NCI-H146 (cell line): ENCODE results near the gene ZNF83.
"Not testable (repeated sequence)": the region's sequence is repeated elsewhere in the genome, so short reads cannot be mapped to it uniquely, and the experiment has no call there.

Experiments
- DNase-seq: peaks from one replicate; lab custom pipeline; 2025; lab: John Stamatoyannopoulos, UW

Gene ZNF83

DNA sequence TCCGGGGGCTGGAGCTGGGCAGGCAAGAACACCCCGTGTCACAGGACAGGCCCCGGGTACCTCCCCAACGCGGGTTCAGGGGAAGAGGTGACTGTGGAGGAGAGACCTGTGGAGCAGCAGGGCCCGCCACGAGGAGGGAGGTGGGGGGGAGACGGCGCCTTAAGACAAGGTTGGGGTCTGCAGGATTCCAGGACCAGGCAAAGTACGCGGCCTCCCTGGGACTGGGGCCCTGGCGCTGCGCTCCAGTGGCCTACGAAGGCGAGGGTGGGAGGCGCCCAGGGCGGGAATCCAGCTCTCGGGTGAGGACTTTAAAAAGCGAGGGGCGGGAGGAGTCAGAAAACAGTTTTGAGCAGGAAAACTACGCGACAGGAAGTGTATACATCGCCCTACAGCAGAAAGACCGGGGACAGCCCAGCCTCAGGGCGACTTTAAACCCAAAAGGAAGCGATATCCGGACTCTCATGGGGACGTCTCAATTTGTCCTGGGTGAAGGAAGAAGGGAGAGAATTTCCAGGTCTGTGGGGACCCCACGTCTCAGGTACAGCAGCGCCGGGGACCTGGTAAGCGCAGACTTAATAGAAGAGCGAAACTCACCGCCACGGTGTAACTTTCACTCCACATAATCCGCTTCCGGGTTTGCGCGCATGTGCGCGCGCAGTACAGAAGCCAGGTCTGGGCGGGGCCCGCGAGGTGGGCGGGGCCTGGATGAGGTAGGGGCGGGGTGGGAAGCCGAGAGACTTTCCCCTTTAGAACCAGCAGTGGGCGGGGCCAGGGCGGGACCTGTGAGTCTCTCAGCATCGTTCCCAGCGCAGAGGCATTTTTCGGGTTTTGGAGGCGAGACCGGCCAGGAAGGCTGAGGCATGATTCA lies at the start of gene ZNF83:
Gene ZNF83 (minus strand): TSS at position 638 of the 868 bp plus-strand sequence.
- peak; percentile 97 for DNase-seq

DNA sequence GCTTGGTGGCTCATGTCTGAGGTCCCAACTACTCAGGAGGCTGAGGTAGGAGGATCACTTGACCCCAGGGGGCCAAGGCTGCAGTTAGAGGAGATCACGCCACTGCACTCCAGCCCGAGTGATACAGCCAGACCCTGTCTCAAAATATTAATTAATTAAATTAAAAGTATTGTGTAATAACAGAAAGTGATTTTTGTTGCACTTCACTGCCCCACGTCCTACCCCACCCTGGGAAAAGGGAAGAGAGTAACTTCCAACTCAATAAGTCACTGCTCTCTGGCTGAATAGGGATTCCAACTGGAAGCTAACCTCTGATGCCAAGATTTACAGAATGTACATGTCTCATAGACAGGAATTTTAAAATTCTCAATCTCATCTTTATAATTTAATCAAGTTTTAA lies 49.5 kb upstream of the ZNF83 start:
- no peak for DNase-seq

- DNase-seq: no peak
These were observed 47.7 kb upstream of the ZNF83 start for GRCh38 chr19:52685811-52686210.

DNA sequence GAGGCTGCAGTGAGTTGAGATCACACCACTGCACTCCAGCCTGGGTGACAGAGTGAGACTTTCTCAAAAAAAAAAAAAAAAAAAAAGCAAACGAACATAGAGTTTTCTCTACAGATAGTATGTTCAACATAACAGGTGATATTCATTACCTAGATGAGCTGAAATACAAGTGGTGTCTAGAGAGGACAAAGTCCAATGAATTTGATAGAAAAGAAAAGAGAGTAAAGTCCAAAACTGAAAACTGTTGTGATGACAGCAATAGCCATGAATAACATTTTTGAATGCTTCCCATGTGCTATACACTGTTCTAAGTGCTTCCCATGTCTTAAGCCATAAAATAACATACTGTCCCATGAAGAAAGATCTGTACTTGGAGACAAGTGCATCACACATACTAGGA lies 43.1 kb upstream of the ZNF83 start:
- not testable (repeated sequence) for DNase-seq

- DNase-seq: no peak
These were observed 41.4 kb upstream of the ZNF83 start for GRCh38 chr19:52679598-52679997.

DNA sequence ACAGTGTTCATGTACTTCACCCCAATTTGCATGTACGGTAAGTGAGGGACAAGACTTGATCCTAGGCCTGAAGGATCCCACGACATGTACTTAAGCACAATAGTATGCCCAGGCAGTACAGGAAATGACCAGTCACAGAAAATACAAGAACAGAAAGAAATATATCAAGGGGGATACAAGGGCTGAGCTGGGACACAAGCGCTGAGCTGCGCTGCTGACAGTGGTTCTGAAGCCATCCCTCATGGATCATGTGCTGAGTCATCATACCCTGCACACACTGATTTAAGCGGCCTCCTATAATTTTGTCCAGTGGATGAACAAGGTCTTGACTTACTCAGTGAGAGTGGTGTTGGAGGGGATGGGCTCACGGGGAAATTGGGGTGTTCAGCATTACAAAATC lies 37.1 kb upstream of the ZNF83 start:
- DNase-seq: not testable (repeated sequence)

GRCh38 chr19:52673014-52673413 lies 34.9 kb upstream of the ZNF83 start:
- no peak for DNase-seq

- DNase-seq: no peak
These were observed 31.9 kb upstream of the ZNF83 start for GRCh38 chr19:52670046-52670445.

DNA sequence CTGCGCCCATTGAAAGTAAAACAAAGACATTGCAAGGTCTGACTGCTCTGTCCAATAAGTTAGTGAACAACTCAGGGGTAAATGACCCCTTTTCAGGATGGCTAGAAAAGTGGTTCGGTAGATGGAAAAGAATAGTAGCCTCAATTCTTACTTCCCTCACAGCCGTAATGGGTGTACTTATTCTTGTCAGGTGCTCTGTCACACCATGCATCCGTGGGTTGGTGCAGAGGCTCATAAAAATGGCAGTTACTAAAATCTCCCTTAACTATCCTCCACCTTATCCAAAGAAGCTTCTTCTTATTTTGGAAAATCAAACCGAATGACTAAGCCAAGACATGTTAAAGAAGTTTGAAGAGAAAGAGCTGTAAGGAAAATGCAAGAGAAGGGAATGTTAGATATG lies 31.4 kb upstream of the ZNF83 start:
- DNase-seq: no peak

- DNase-seq: no peak
These were observed 29.8 kb upstream of the ZNF83 start for GRCh38 chr19:52667972-52668371.

DNA sequence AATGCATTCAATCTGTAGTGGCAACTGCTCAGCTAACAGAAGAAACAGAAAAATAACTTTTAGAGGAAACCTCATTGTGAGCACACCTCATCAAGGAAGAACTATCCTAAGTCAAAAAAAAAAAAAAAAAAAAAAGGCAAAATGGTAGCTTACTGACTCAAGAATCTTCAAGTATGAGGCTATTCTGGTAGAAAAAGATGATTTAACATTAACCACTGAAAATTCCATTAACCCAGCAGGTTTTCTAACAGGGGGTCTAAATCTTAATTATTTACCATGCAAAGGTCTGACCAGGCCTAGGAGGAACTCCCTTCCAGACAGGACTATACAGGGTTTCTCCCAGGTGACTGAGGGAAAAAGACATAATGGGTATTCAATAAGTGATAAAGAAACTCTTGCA lies 28.4 kb upstream of the ZNF83 start:
- DNase-seq: no peak

DNA sequence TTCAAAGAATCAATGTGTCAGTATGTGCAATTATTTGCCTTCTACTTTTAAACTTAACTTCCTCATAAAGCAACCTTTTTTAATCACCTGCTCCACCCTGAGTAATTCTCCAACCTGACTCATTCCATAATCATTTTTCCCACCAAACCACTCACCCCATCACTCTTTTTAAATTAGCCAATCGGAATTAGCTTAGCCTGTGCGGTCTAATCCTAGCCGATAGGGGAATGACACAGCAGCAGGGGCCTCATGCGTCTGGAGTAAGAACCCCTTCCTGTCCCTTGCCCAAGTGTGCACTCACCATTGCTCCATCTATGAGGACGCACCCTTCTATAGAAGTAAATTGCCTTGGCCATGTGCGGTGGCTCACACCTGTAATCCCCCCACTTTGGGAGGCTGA lies 27.4 kb upstream of the ZNF83 start:
- no peak for DNase-seq

GRCh38 chr19:52665027-52665426 lies 26.9 kb upstream of the ZNF83 start:
- no peak for DNase-seq

DNA sequence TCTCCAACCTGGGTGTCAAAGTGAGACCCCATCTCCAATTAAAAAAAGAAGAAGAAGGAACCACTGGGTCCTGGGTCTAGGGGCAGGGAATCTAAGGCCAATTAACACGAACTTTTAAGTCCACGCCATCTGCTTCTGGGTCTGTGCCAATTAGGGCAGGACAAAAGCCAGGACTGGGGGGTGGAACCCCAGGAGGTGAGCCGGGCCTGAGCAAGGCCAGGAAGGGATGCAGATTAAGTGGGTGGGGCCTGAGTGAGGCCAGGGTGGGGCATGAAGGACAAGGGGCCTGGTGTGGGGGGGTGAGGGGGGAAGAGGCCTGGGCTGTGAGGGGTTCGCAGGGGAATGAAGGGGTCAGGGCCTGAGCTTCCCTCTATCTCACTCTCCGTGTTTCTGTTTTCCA lies 26.3 kb upstream of the ZNF83 start:
- no peak for DNase-seq

GRCh38 chr19:52662631-52663030 lies 24.5 kb upstream of the ZNF83 start:
- no peak for DNase-seq

DNA sequence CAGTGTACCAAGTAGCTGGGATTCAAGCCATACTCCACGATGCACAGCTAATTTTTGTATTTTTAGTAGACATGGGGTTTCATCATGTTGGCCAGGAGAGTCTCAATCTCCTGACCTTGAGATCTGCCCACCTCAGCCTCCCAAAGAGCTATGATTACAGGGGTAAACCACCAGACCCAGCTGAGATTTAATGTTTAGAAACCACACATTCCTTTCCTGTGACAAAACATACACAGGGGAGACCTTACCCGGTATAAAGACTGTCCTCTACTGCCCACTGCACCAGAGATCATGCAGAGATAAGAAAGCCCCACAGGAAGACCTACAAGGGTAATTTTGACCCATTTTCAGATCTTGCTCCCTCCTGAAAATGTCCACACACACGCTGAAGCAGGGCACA lies 22.8 kb upstream of the ZNF83 start:
- DNase-seq: no peak

DNA sequence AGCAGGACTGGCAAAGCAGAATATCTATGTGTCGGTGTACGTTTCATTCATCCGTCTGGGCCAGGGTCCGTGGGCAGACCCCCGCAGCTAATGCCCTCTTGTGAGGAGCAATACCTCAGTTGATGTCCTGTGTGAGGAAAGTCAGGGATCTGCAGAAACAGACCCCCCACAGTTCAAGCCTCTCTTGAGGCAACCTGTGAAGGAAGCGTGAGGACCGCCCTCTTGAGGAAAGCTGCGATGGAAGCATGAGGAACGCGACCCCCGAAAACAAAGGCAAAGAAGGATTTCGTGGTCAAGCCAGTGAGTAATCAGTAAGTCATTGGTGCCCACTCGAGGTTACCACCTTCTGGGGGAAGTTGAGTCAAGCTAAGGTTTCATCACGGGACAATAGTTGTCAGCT lies 20.9 kb upstream of the ZNF83 start:
- no peak for DNase-seq

- peak; percentile 93 for DNase-seq
These were observed 20.4 kb upstream of the ZNF83 start for GRCh38 chr19:52658595-52658994.

DNA sequence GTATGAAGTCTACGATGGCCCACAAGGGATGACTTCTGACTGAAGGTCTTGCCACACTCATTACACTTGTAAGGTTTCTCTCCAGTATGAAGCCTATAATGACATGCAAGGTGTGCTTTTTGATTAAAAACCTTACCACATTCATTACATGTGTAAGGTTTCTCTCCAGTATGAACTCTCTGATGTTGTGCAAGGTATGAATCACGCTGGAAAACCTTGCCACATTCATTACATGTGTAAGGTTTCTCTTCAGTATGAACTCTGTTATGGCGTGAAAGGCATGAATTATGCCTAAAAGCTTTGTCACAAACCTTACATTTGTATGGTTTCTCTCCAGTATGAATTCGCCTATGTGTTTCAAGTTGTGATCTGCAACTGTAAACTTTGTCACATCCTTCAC lies 15.0 kb upstream of the ZNF83 start:
- no peak for DNase-seq

DNA sequence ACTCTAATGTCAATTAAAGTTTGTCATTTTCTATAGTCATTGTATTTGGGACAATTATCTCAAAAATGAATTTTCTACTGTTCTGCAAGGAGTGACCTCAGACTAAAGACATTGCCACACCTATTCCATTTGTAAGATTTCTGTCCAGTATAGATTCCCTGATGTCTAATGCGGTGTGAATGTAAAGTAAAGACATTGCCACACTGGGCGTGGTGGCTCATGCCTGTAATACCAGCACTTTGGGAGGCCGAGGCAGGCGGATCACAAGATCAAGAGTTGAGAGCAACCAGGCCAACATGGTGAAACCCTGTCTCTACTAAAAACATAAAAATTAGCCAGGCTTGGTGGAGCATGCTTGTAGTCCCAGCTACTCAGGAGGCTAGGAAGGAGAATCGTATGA lies 13.8 kb upstream of the ZNF83 start:
- DNase-seq: no peak

- no peak for DNase-seq
These were observed 10.3 kb upstream of the ZNF83 start for GRCh38 chr19:52648336-52649016.

- DNase-seq: no peak
These were observed 8.5 kb upstream of the ZNF83 start for GRCh38 chr19:52646571-52647217.

- no peak for DNase-seq
These were observed 2.8 kb upstream of the ZNF83 start for GRCh38 chr19:52640916-52641315.
